ENCODE results near the gene MAP1LC3C.

The MAP1LC3C gene

DNA sequence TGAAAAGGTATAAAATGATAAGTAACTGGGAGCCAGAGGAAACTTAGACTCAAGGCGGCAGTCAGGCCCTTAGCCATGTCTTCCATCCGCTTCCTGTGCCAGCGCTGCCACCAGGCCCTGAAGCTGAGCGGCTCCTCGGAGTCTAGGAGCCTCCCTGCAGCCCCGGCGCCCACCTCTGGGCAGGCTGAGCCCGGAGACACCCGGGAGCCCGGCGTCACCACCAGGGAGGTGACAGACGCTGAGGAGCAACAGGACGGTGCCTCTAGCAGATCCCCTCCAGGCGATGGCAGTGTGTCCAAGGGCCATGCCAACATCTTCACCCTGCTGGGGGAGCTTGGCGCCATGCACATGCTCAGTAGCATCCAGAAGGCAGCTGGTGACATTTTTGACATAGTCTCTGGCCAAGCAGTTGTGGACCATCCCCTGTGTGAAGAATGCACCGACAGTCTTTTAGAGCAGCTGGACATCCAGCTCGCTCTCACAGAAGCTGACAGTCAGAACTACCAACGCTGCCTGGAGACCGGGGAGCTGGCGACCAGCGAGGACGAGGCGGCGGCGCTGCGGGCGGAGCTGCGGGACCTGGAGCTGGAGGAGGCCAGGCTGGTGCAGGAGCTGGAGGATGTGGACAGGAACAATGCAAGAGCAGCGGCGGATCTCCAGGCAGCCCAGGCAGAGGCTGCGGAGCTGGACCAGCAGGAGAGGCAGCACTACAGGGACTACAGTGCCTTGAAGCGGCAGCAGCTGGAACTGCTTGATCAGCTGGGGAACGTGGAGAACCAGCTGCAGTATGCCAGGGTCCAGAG is 41.0 kb downstream of the MAP1LC3C start, which contains the start of gene BECN2:
BECN2 (plus strand) TSS at position 76 of the 803 bp plus-strand sequence; CDS start at position 76, 0 bp downstream.
- no peak for TF ChIP-seq EP300 (IDR thresholded peaks at IDR 0.05; ENCODE audit: borderline replicate concordance)
- no peak for TF ChIP-seq USF1 (IDR thresholded peaks at IDR 0.05)
- no peak for TF ChIP-seq TCF12 (IDR thresholded peaks at IDR 0.05; ENCODE audit: low read depth)
- TF ChIP-seq EGR1 (IDR thresholded peaks at IDR 0.05) = no peak
- no peak for TF ChIP-seq CEBPB (IDR thresholded peaks at IDR 0.05)

- TF ChIP-seq NFIC (IDR thresholded peaks at IDR 0.05) (no peak), EP300 (IDR thresholded peaks at IDR 0.05; ENCODE audit: borderline replicate concordance) (no peak), RAD21 (IDR thresholded peaks at IDR 0.05; ENCODE audit: low read depth) (no peak), CREB1 (IDR thresholded peaks at IDR 0.05; ENCODE audit: low read depth) (no peak), YY1 (IDR thresholded peaks at IDR 0.05; ENCODE audit: low read depth) (no peak), EGR1 (IDR thresholded peaks at IDR 0.05) (no peak), REST (IDR thresholded peaks at IDR 0.05; ENCODE audit: low read depth) (no peak), TEAD4 (IDR thresholded peaks at IDR 0.05) (no peak), USF1 (IDR thresholded peaks at IDR 0.05) (no peak), TCF12 (IDR thresholded peaks at IDR 0.05; ENCODE audit: low read depth) (no peak)
Measured at GRCh38 chr1:241950390-241950789, 48.5 kb downstream of the MAP1LC3C start.

DNA sequence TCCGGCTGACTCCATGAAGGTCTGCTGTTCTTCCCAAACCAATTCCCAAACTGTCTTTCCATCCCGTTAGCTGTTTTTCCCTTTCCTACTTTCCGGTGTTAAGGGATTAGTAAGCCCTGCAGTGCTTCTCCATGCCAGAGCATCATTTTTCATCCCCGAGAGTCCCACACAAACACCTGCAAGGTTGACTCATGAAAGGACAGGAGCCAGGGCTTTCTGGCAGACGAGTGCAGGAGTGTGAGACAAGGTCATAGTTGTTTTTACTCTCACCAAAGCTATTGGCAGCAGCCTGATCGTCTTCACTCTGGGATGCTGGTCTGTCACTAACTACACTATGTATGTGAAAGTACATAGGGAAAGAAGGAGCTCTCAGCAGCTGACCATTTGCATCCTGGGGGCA is 51.5 kb downstream of the MAP1LC3C start:
- no peak for TF ChIP-seq REST (IDR thresholded peaks at IDR 0.05; ENCODE audit: low read depth)
- no peak for TF ChIP-seq USF1 (IDR thresholded peaks at IDR 0.05)
- no peak for TF ChIP-seq EGR1 (IDR thresholded peaks at IDR 0.05)
- no peak for TF ChIP-seq ZBTB7A (IDR thresholded peaks at IDR 0.05; ENCODE audit: low read depth)
- no peak for TF ChIP-seq TCF12 (IDR thresholded peaks at IDR 0.05; ENCODE audit: low read depth)
- no peak for TF ChIP-seq NFIC (IDR thresholded peaks at IDR 0.05)
- TF ChIP-seq RAD21 (IDR thresholded peaks at IDR 0.05; ENCODE audit: low read depth) = no peak
- TF ChIP-seq TAF1 (IDR thresholded peaks at IDR 0.05; ENCODE audit: low read depth) = no peak
- TF ChIP-seq CREB1 (IDR thresholded peaks at IDR 0.05; ENCODE audit: low read depth) = no peak
- no peak for TF ChIP-seq FOXM1 (IDR thresholded peaks at IDR 0.05; ENCODE audit: borderline replicate concordance, low read depth)
- no peak for TF ChIP-seq EP300 (IDR thresholded peaks at IDR 0.05; ENCODE audit: borderline replicate concordance)
- TF ChIP-seq TEAD4 (IDR thresholded peaks at IDR 0.05) = no peak
